Left forelimb (tissue), 1 donor: Measurements from ENCODE around the gene PHF20.
"Not testable (repeated sequence)": the region's sequence is repeated elsewhere in the genome, so short reads cannot be mapped to it uniquely, and the experiment has no call there.

ENCODE experiments used
- DNase-seq: peaks from one replicate; pipeline ENCODE4 v3.0.0-alpha.2; 2018; ENCODE audit warnings: low spot score

The PHF20 gene

GRCh38 chr20:35839904-35840303 lies 68.1 kb downstream of the PHF20 start:
- DNase-seq: no peak

- no peak for DNase-seq
Measured at GRCh38 chr20:35840421-35840820, 68.6 kb downstream of the PHF20 start.

- DNase-seq: no peak
Measured at GRCh38 chr20:35842361-35842760, 70.5 kb downstream of the PHF20 start.

- not testable (repeated sequence) for DNase-seq
Measured at GRCh38 chr20:35843894-35844293, 72.1 kb downstream of the PHF20 start.

DNA sequence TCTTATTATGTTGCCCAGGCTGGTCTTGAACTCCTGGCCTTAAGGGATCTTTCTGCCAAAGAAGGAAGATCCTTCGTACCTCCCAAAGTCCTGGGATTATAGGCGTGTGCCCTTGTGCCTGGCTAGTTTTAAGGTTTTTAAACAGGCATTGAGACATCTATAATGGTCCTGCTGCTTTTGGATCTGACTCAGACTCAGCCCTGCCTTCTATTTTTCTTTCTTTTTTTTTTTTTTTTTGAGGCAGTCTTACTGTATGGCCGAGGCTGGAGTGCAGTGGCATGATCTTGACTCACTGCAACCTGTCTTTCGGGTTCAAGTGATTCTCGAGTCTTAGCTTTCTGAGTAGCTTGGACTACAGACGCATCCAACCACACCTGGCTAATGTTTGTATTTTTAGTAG lies 73.7 kb downstream of the PHF20 start:
- DNase-seq: no peak

GRCh38 chr20:35849706-35850105 lies 77.9 kb downstream of the PHF20 start:
- no peak for DNase-seq

GRCh38 chr20:35851659-35852058 lies 79.8 kb downstream of the PHF20 start:
- DNase-seq: not testable (repeated sequence)

GRCh38 chr20:35854713-35855348 lies 83.0 kb downstream of the PHF20 start:
- no peak for DNase-seq

DNA sequence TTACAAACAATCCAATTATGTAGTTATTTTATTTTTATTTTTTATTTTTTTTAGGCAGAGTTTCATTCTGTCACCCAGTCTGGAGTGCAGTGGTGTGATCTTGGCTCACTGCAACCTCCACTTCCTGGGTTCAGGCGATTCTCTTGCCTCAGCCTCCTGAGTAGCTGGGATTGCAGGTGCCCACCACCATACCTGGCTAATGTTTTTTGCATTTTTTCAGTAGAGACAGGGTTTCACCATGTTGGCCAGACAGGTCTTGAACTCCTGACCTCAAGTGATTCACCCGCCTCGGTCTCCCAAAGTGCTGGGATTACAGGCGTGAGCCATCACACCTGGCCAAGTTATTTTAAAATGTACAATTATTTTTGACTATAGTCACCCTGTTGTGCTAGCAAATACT lies 83.8 kb downstream of the PHF20 start:
- not testable (repeated sequence) for DNase-seq

- DNase-seq: no peak
Measured at GRCh38 chr20:35856866-35857265, 85.1 kb downstream of the PHF20 start.

DNA sequence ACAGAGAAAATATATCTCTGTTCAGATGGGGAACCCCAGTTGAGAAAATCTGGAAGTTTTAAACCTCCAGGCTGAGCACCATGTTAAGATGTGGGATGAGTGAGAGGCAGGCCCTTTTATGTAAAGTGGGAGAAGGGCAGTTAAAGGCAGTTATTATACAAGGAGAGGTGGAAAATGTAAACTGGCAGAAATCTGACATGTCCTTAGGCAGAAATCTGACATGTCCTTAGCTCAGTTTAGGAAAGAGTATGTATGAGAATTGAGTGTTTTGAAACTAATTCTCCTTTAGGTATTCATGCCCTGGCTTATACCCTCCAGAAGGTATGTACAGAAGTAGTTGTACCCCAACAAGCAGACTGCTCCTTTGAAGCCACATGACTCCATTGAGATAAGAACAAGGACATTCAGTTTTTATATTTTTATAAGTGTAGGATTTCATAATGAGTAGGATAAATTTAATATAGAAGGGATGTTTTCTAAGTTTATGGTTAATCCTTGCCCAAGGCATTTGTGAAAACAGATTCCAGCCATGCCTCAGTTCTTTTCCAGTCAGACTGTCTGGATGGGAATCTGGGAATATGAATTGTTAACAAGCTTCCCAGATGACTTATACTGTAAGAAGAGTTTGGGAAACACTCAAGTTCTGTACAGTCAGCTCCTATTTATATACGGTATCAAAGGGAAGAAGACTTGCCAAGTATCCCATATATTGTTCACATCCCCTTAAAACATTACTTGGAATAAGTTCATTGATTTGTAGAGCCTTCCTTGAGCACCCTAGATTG lies 94.8 kb downstream of the PHF20 start:
- no peak for DNase-seq

GRCh38 chr20:35870541-35871258 lies 98.9 kb downstream of the PHF20 start:
- DNase-seq: no peak

- no peak for DNase-seq
Measured at GRCh38 chr20:35871259-35871771, 99.5 kb downstream of the PHF20 start.

- no peak for DNase-seq
Measured at GRCh38 chr20:35876033-35876320, 104.2 kb downstream of the PHF20 start.

GRCh38 chr20:35877611-35878010 lies 105.8 kb downstream of the PHF20 start:
- no peak for DNase-seq

DNA sequence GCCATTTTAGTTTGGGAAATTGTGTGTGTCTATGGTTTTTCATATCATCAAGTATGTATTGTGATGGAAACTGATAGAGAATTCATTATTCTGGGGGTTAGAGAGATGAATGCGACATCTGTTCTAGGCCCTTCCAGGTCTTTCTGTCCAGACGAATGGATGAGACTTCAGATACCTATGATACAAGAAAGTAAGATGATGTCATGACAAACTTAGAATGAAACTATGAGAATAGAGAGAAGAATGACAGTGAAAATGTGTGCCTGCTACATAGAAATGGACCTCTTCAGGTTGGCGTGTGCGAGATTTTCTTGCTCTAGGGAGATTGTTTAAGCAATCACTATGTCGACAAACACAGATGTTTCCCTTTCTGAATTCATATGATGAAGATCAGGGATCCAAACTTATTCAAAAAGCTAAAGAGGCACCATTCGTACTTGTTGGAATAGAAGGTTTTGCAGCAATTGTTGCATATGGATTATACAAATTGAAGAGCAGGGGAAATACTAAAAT lies 106.4 kb downstream of the PHF20 start:
- DNase-seq: no peak

- DNase-seq: no peak
Measured at GRCh38 chr20:35881676-35882075, 109.9 kb downstream of the PHF20 start.

DNA sequence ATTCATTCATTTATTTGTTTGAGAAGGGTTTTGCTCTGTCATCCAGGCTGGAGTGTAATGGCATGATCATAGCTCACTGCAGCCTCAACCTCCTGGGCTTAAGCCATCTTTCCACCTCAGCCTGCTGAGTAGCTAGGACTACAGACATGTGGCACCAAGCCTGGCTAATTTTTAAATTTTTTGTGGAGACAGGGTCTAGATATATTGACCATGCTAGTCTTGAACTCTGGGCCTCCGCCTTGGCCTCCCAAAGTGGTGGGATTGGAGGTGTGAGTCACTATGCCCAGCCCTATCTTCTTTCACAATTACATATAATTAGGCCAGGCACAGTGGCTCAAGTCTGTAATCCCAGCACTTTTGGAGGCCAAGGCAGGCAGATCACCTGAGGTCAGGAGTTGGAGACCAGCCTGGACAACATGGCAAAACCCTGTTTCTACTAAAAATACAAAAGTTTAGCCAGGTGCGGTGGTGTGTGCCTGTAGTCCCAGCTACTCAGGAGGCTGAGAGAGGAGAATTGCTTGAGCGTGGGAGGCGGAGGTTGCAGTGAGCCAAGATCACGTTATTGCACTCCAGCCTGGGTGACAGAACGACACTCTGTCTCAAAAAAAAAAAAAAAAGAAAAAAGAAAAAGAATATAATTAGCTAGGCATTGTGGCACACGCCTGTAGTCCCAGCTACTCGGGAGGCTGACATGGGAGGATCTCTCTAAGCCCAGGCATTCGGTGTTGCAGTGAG lies 110.8 kb downstream of the PHF20 start:
- DNase-seq: not testable (repeated sequence)

GRCh38 chr20:35883336-35883777 lies 111.5 kb downstream of the PHF20 start:
- no peak for DNase-seq

GRCh38 chr20:35883778-35884540 lies 112.1 kb downstream of the PHF20 start:
- no peak for DNase-seq

DNA sequence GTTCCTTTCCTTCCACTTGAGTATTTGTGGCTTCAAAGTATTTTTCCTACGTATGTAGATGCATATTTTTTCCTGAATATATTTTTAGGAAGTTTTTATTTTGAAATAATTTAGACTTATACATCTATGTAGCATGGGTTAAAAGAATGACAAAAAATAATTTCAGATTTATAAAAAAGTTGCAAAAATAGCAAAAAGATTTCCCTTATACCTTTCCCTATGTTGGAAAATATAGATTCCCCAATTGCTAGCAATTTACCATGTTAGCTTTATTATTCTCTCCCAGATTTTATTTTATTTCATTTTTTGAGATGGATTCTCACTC lies 112.7 kb downstream of the PHF20 start:
- DNase-seq: no peak
